CD8-positive, alpha-beta memory T cell (primary cell): Measurements from ENCODE around the gene MRPL30. TPM values are rescaled to one million over a fixed set of nuclear protein-coding genes. Genes with fewer than 3 reads are reported as not detected.

Experiments
- CTCF ChIA-PET: fragments of 350-600 bp; sonication (Branson Sonifier 250); formaldehyde crosslinking; loops from one replicate; lab custom pipeline; 2021; ENCODE audit warnings: antibody characterized with exemption; lab: Charles Lee
- POLR2A ChIA-PET: fragments of 350-600 bp; sonication (Branson Sonifier 250); formaldehyde crosslinking; loops from one replicate; lab custom pipeline; 2021; ENCODE audit warnings: antibody characterized with exemption; lab: Charles Lee
- DNase-seq, 5 donors: peaks; one replicate each; pipeline versions ENCODE4 v3.0.0 to v3.0.0-alpha.2; 2020 to 2022; ENCODE audit warnings: mixed read lengths in 1 of 5
- H3K27ac ChIP-seq: one replicate; pipeline ENCODE4 v1.7.0; 2013; ENCODE audit warnings: low read depth, mild to moderate bottlenecking, low read length, moderate library complexity
- H3K27me3 ChIP-seq: 2 replicates; pipeline ENCODE4 v1.7.0; 2013; ENCODE audit warnings: low read length, mild to moderate bottlenecking; ENCODE audit not compliant: insufficient read depth, poor library complexity, severe bottlenecking
- H3K36me3 ChIP-seq: 2 replicates; pipeline ENCODE4 v1.7.0; 2013; ENCODE audit warnings: mild to moderate bottlenecking, low read length, moderate library complexity; ENCODE audit not compliant: insufficient read depth
- H3K4me1 ChIP-seq: 2 replicates; pipeline ENCODE4 v1.7.0; 2013; ENCODE audit warnings: mild to moderate bottlenecking, low read length, moderate library complexity; ENCODE audit not compliant: insufficient read depth
- H3K4me3 ChIP-seq: 2 replicates; pipeline ENCODE4 v1.7.0; 2013; ENCODE audit warnings: mild to moderate bottlenecking, low read length
- H3K9me3 ChIP-seq: 2 replicates; pipeline ENCODE4 v1.7.0; 2013; ENCODE audit warnings: mild to moderate bottlenecking, low read length
- H3K27ac Mint-ChIP-seq, 8 donors: one replicate each; pipeline ENCODE4 v1.8.0; 2020 to 2021; ENCODE audit warnings: mixed read lengths in 8 of 8, mild to moderate bottlenecking in 6 of 8, inconsistent platforms in 3 of 8, moderate library complexity in 3 of 8
- H3K27me3 Mint-ChIP-seq, 2 donors: one replicate each; pipeline ENCODE4 v1.8.0; 2020 to 2021; ENCODE audit warnings: mixed read lengths in 2 of 2, mild to moderate bottlenecking in 1 of 2, moderate library complexity in 1 of 2
- H3K36me3 Mint-ChIP-seq, 3 donors: one replicate each; pipeline ENCODE4 v1.8.0; 2020 to 2021; ENCODE audit warnings: mixed read lengths in 3 of 3, inconsistent platforms in 1 of 3, mild to moderate bottlenecking in 1 of 3
- H3K4me1 Mint-ChIP-seq, 3 donors: one replicate each; pipeline ENCODE4 v1.8.0; 2020 to 2021; ENCODE audit warnings: mixed read lengths in 3 of 3, inconsistent platforms in 1 of 3, mild to moderate bottlenecking in 1 of 3
- H3K4me3 Mint-ChIP-seq, 7 donors: one replicate each; pipeline ENCODE4 v1.8.0; 2020 to 2021; ENCODE audit warnings: mixed read lengths in 7 of 7, mild to moderate bottlenecking in 6 of 7, moderate library complexity in 4 of 7, inconsistent platforms in 2 of 7
- H3K9me3 Mint-ChIP-seq, 5 donors: one replicate each; pipeline ENCODE4 v1.8.0; 2020 to 2022; ENCODE audit warnings: mixed read lengths in 5 of 5, mild to moderate bottlenecking in 3 of 5, moderate library complexity in 2 of 5, inconsistent platforms in 1 of 5
- polyA plus RNA-seq: library from polyadenylated mRNA; unstranded; fragments of 300-500 nt; fragmentation: Illumina TruSeq; gene quantifications from one replicate; pipeline ENCODE4 v1.2.3, GENCODE V29; 2021
- total RNA-seq, 2 experiments: library from RNA; stranded (reverse); gene quantifications; one replicate each; pipeline ENCODE4 v1.2.3, GENCODE V29; 2021

The MRPL30 gene
- total and polyA plus RNA-seq, 3 experiments from 2014 or later, result 22.8 to 29.8 (median 28.8) TPM

DNA sequence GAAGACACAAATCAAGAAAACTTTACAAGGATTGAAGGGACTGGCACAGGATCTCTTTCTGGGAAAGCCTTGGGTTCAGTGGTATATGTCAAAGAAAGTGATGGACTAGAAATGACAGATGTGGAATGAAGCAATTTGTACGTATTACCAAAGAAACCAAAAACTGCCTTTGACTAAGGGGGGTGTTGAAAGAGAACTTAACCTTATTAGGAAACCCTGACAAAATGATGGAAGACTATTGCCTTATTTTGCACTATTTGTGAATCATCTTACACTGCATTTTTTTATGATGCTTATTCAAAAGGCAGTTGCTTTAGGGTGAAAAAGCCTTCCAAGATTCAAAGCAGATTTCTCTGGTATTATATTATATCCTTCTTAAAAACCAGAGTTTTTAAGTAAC is 30.3 kb upstream of the MRPL30 start:
- POLR2A ChIA-PET, result no interaction called here
- H3K27me3 Mint-ChIP-seq, result peaks cover 0 to 2% of the 10 kb centered on the region in 2 donors
- H3K4me1 Mint-ChIP-seq, result peaks cover 7 to 18% (median 11%) of the 10 kb centered on the region in 3 donors
- no peaks in the 10 kb centered on the region for H3K9me3 Mint-ChIP-seq
- H3K27me3 ChIP-seq, result no peaks in the 10 kb centered on the region
- no peak for DNase-seq
- H3K4me3 ChIP-seq, result no peak overlapping the region
- CTCF ChIA-PET, result no interaction called here
- peak overlapping the region in 1 of 7 donors; percentile 62 for H3K4me3 Mint-ChIP-seq
- H3K4me1 ChIP-seq, result peaks cover 15% of the 10 kb centered on the region
- H3K27ac Mint-ChIP-seq, result peak overlapping the region in 1 of 8 donors; percentile 6
- no peaks in the 10 kb centered on the region for H3K9me3 ChIP-seq
- peaks cover 0 to 21% (median 2%) of the 10 kb centered on the region in 3 donors for H3K36me3 Mint-ChIP-seq
- H3K27ac ChIP-seq, result no peak overlapping the region
- no peaks in the 10 kb centered on the region for H3K36me3 ChIP-seq

DNA sequence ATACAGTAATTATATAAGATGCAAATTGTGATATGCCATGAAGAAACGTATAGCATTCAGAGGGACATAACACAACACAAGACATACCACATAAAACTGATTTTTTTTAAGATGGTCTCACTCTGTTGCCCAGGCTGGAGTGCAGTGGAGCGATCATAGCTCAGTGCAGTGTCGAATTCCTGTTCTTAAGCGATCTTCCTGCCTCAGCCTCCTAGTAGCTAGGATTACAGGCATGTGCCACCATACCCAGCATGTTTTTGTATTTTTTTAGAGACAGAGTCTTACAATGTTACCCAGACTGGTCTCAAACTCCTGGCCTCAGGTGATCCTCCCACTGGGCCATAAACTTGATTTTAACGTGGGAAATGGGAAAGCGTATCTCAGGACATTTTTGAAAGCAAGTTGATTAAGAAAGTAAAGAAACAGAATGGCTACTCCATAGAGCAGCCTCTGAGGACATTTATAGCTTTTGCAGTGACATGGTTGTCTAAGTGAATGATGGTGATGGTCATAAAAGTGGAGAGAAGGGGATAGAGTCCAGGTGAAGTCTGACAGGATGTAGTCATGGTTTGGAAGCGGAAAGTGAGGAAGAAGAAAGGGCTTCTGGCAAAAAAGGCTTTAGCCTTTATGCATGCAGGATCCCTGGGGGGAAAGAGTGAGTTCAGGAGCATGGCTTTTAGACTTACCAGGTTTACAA is 28.6 kb upstream of the MRPL30 start:
- H3K36me3 Mint-ChIP-seq, result peaks cover 3 to 30% (median 6%) of the 10 kb centered on the region in 3 donors
- no peaks in the 10 kb centered on the region for H3K27me3 Mint-ChIP-seq
- H3K27ac ChIP-seq, result no peak overlapping the region
- POLR2A ChIA-PET, result no interaction called here
- no peak overlapping the region for H3K27ac Mint-ChIP-seq
- H3K9me3 ChIP-seq, result no peaks in the 10 kb centered on the region
- H3K4me3 ChIP-seq, result no peak overlapping the region
- peaks cover 24% of the 10 kb centered on the region for H3K4me1 ChIP-seq
- H3K9me3 Mint-ChIP-seq, result no peaks in the 10 kb centered on the region
- peaks cover 23 to 29% (median 27%) of the 10 kb centered on the region in 3 donors for H3K4me1 Mint-ChIP-seq
- peaks cover 6% of the 10 kb centered on the region for H3K36me3 ChIP-seq
- H3K27me3 ChIP-seq, result no peaks in the 10 kb centered on the region
- CTCF ChIA-PET, result no interaction called here
- no peak for DNase-seq
- H3K4me3 Mint-ChIP-seq, result no peak overlapping the region

DNA sequence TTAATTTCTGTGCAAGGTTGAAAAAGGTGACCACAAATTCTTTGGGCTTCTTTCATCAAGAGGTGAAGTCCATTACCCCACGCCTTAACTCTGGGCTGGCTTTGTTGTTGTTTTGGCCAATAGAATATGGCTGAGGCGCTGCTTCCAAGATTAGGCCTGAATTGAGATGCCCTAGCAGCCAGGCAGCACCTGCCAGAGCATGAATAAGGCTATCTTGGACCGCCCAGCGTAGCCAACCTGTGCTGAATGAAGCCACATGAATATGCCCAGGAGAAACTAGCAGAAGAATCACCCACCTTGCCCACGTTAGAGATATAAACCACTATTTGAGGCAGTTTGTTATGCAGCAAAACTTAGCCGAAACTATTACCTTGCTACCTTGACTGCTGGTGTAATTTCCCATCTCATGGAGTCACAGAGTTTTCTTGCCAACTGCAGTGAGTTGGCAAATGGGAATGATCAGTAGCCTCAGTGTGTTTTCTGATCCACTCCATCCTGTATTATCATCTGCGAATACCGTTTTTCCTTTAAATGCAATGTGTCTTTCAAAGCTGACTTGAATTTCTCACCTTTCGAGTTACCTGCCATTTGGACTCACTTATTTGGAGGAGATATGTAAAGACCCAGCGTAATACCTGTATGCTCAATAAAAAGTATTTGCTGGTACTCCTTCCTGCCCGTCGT is 26.9 kb upstream of the MRPL30 start:
- no peak for DNase-seq
- CTCF ChIA-PET, result interaction anchor here (0.7 to 1.0 kb wide), 2 partner anchors 13 kb away, joined by 3 read pairs; no protein-coding TSS in a partner anchor
- Histone ChIP-seq H3K9me3 (no peaks in the 10 kb centered on the region), H3K36me3 (peaks cover 8% of the 10 kb centered on the region), H3K4me3 (peak overlapping the region; percentile 96), H3K4me1 (peaks cover 25% of the 10 kb centered on the region), H3K27ac (peak overlapping the region; percentile 97), H3K27me3 (no peaks in the 10 kb centered on the region)
- peaks cover 33 to 39% (median 37%) of the 10 kb centered on the region in 3 donors for H3K4me1 Mint-ChIP-seq
- POLR2A ChIA-PET, result interaction anchor here (0.6 to 2.8 kb wide), 6 partner anchors 13 to 545 kb away, joined by 3 to 40 read pairs (median 6); partner anchors contain the start of genes C2orf15, EIF5B, MITD1 and MRPL30
- H3K27me3 Mint-ChIP-seq, result no peaks in the 10 kb centered on the region
- peak overlapping the region in 4 of 7 donors; percentile 84 to 92 (median 89) for H3K4me3 Mint-ChIP-seq
- no peaks in the 10 kb centered on the region for H3K9me3 Mint-ChIP-seq
- peak overlapping the region in 3 of 8 donors; percentile 88 to 99 (median 97) for H3K27ac Mint-ChIP-seq
- peaks cover 8 to 42% (median 10%) of the 10 kb centered on the region in 3 donors for H3K36me3 Mint-ChIP-seq

DNA sequence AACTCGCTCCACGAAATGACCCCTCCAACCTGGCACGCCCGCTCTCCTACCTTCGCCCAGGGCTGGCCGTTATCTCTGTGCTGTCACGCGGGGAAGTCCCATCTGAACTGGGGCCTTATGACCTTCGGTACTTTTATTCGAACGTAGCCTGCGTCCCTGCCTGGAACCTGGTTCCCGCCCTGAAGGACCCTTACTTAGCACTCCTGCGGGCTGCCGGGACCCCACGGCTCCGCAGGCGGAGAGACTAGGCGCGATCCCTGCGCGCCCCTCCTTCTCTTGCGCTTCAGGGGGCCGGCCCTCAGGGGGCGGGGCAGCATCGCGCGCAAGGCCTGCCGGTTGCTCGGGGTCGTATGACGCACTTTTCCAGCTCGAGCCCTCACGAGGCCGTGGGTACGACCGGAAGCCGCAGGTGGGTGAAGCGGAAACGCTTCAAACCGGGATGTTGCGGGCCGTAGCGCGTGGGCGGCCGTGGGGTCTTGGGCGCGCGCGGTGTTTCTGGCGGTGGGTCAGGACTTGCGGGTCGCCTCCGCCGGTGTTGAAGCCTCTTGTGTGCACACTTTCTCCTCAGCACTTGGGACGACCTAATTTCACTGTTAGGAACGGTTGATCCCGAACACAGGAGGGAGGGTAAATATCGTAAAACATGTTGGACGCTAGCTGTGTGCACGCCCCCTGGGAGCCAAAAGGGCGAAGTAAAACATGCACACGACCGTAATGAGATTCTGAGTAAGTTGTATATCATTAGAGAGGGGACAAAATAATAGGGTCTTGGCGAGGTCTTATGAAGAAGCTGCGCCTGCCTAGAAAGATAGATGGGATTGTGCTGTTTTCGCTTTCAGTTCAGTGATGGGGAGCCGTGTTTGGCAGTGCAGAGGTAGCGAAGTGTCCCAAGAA is 26.1 kb upstream of the MRPL30 start, which contains the start of the genes LIPT1 and TSGA10:
Gene LIPT1, plus strand, starts transcription at position 325 of the 894 bp plus-strand sequence. CDS start 6,991 bp downstream, outside the sequence.
Gene TSGA10, minus strand, starts transcription at position 300 of the 894 bp plus-strand sequence. CDS start 45,503 bp downstream, outside the sequence.
- Mint-ChIP-seq H3K4me3 (peak within 1 kb of the TSS in 4 of 7 donors; percentile 84 to 92 (median 89)), H3K27ac (peak within 1 kb of the TSS in 3 of 8 donors; percentile 88 to 99 (median 97))

DNA sequence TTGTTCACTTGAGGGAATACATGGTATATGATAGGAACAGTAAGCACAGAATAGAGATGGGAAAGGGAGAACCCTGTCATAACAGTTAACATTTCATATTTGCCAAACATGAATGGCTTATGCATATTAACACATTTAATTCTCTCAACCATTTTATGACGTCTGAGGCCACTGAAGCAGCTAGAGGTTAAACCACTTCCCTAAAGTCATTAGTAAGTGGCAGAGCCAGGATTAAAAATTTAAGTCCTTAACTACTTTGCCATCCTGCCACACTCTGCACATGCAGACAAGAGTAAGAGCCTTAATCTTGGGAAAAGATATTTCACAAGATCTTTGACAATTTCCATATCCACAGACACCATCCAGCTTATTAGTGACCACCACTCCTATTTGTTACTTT is 24.1 kb upstream of the MRPL30 start:
- H3K27ac ChIP-seq, result no peak overlapping the region
- DNase-seq, result no peak
- Mint-ChIP-seq H3K9me3 (no peaks in the 10 kb centered on the region), H3K4me3 (peak overlapping the region; percentile 17 to 85 (median 50)), H3K4me1 (peaks cover 40 to 43% (median 41%) of the 10 kb centered on the region in 3 donors), H3K27me3 (no peaks in the 10 kb centered on the region), H3K36me3 (peaks cover 8 to 53% (median 12%) of the 10 kb centered on the region in 3 donors), H3K27ac (peak overlapping the region in 5 of 8 donors; percentile 27 to 99 (median 85))
- ChIA-PET POLR2A (no interaction called here), CTCF (interaction anchor here (1.1 to 1.3 kb wide), 3 partner anchors 11 to 24 kb away, joined by 3 to 4 read pairs (median 3); partner anchors contain the start of gene C2orf15)
- peaks cover 25% of the 10 kb centered on the region for H3K4me1 ChIP-seq
- no peaks in the 10 kb centered on the region for H3K9me3 ChIP-seq
- no peaks in the 10 kb centered on the region for H3K27me3 ChIP-seq
- H3K36me3 ChIP-seq, result peaks cover 8% of the 10 kb centered on the region
- H3K4me3 ChIP-seq, result no peak overlapping the region

More for the DNA sequence above, 26.1 kb upstream of the MRPL30 start, which contains the start of the genes LIPT1 and TSGA10:
- DNase-seq, result peak; percentile 90 to 95 (median 92)
- Histone ChIP-seq H3K36me3 (peaks cover 8% of the 10 kb centered on the region), H3K27ac (peak within 1 kb of the TSS; percentile 97), H3K9me3 (no peaks in the 10 kb centered on the region), H3K27me3 (no peaks in the 10 kb centered on the region), H3K4me3 (peak within 1 kb of the TSS; percentile 96), H3K4me1 (peaks cover 25% of the 10 kb centered on the region)
- CTCF ChIA-PET, result interaction anchor here (0.7 to 1.0 kb wide), 3 partner anchors 12 to 335 kb away, joined by 3 read pairs; partner anchors contain the start of gene REV1
- Mint-ChIP-seq H3K27me3 (no peaks in the 10 kb centered on the region), H3K9me3 (no peaks in the 10 kb centered on the region), H3K36me3 (peaks cover 8 to 49% (median 12%) of the 10 kb centered on the region in 3 donors), H3K4me1 (peaks cover 37 to 47% (median 41%) of the 10 kb centered on the region in 3 donors)
- POLR2A ChIA-PET, result interaction anchor here (0.6 to 2.8 kb wide), 9 partner anchors 14 to 546 kb away, joined by 3 to 40 read pairs (median 3); partner anchors contain the start of genes C2orf15, EIF5B, MITD1 and MRPL30

DNA sequence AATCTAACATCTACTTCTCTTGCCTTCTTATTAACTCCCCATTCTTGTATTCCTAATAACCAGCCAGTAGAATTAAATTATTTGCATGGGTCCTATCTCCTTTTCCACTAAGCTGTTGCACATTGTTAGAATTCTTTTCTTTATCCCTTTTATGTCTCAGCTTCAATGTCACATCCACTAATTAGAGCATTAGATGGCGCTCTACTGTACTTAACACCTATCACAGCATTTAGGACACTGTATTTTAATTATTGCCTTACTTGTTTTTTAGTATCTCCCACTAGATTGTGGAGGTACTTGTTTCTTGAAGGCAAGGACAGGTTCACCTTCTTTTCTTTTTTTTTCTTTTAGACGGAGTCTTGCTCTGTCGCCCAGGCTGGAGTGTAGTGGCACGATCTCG is 22.4 kb upstream of the MRPL30 start:
- POLR2A ChIA-PET, result no interaction called here
- Histone ChIP-seq H3K4me3 (no peak overlapping the region), H3K27me3 (no peaks in the 10 kb centered on the region), H3K27ac (no peak overlapping the region), H3K9me3 (no peaks in the 10 kb centered on the region), H3K36me3 (peaks cover 8% of the 10 kb centered on the region), H3K4me1 (peaks cover 20% of the 10 kb centered on the region)
- H3K4me1 Mint-ChIP-seq, result peaks cover 40 to 43% (median 41%) of the 10 kb centered on the region in 3 donors
- DNase-seq, result no peak
- H3K4me3 Mint-ChIP-seq, result peak overlapping the region in 2 of 7 donors; percentile 35 to 45
- no peaks in the 10 kb centered on the region for H3K27me3 Mint-ChIP-seq
- CTCF ChIA-PET, result interaction anchor here (1.3 kb wide), 1 partner anchor 15 kb away, joined by 3 read pairs; no protein-coding TSS in a partner anchor
- H3K9me3 Mint-ChIP-seq, result no peaks in the 10 kb centered on the region
- H3K27ac Mint-ChIP-seq, result peak overlapping the region in 6 of 8 donors; percentile 8 to 73 (median 61)
- H3K36me3 Mint-ChIP-seq, result peaks cover 8 to 67% (median 13%) of the 10 kb centered on the region in 3 donors

DNA sequence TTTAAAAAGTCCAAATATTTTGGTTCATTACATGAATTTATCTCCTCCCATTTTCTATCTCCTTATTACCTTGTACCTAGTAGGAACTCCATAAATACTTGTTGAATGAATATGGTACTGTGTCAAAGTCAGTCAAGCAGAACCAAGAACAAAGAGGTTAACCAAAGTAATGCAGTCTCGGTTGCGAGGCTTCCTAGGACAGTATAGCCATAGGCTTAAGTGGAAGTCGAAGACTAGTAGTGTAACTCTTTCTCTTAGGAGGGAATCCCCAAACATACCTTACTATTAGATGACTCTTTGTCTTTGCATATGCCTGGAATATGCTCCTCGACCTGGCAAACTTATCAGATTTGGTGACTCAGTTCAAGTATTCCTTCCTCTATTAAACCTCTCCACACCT is 21.4 kb upstream of the MRPL30 start:
- Mint-ChIP-seq H3K27me3 (no peaks in the 10 kb centered on the region), H3K27ac (peak overlapping the region in 6 of 8 donors; percentile 47 to 85 (median 67)), H3K9me3 (no peaks in the 10 kb centered on the region), H3K4me1 (peaks cover 34 to 43% (median 40%) of the 10 kb centered on the region in 3 donors), H3K36me3 (peaks cover 8 to 72% (median 15%) of the 10 kb centered on the region in 3 donors), H3K4me3 (peak overlapping the region in 1 of 7 donors; percentile 37)
- Histone ChIP-seq H3K27ac (no peak overlapping the region), H3K9me3 (no peaks in the 10 kb centered on the region), H3K27me3 (no peaks in the 10 kb centered on the region), H3K4me3 (no peak overlapping the region), H3K36me3 (peaks cover 8% of the 10 kb centered on the region), H3K4me1 (peaks cover 12% of the 10 kb centered on the region)
- POLR2A ChIA-PET, result no interaction called here
- DNase-seq, result no peak
- CTCF ChIA-PET, result interaction anchor here (1.2 kb wide), 1 partner anchor 9 kb away, joined by 4 read pairs; no protein-coding TSS in a partner anchor
